Esophagus muscularis mucosa (tissue), 4 donors: Measurements from ENCODE around the gene PTPN1. TPM values are rescaled to one million over a fixed set of nuclear protein-coding genes. Genes with fewer than 3 reads are reported as not detected.
"Not testable (repeated sequence)": the region's sequence is repeated elsewhere in the genome, so short reads cannot be mapped to it uniquely, and the experiment has no call there.

Experiments used
- DNase-seq: peaks from one replicate; pipeline ENCODE4 v3.0.0-alpha.2; 2017; ENCODE audit errors: extremely low spot score
- H3K27ac ChIP-seq, 4 donors: fragments of 200-600 bp; sonication (generic); replicated peaks in 1 of 4; 1 replicate in 3 of 4; 2 replicates in 1 of 4; pipeline ENCODE4 v1.5.1; 2016 to 2019; ENCODE audit warnings: mild to moderate bottlenecking in 1 of 4
- H3K27me3 ChIP-seq, 4 donors: fragments of 200-600 bp; sonication (generic); one replicate each; pipeline versions ENCODE4 v1.5.1 to v1.6.0; 2016 to 2019
- H3K36me3 ChIP-seq, 4 donors: fragments of 200-600 bp; sonication (generic); one replicate each; pipeline ENCODE4 v1.5.1; 2016 to 2019
- H3K4me1 ChIP-seq, 4 donors: fragments of 200-600 bp; sonication (generic); one replicate each; pipeline ENCODE4 v1.5.1; 2016 to 2019
- H3K4me3 ChIP-seq, 4 donors: fragments of 200-600 bp; sonication (generic); 1 replicate in 2 of 4; 2 replicates in 2 of 4; pipeline ENCODE4 v1.5.1; 2016 to 2019; ENCODE audit warnings: mild to moderate bottlenecking in 4 of 4, moderate library complexity in 1 of 4
- H3K9me3 ChIP-seq, 4 donors: fragments of 200-600 bp; sonication (generic); 1 replicate in 3 of 4; 2 replicates in 1 of 4; pipeline ENCODE4 v1.5.1; 2016 to 2019
- EP300 ChIP-seq: sonication (generic); formaldehyde crosslinking; IDR thresholded peaks from one replicate; pipeline ENCODE4 v1.6.1; 2017; ENCODE audit warnings: antibody characterized with exemption
- POLR2A ChIP-seq: fragments of 450-650 bp; IDR thresholded peaks from one replicate; pipeline ENCODE4 v1.6.1; 2017; ENCODE audit warnings: antibody characterized with exemption, moderate library complexity, mild to moderate bottlenecking, low read depth
- POLR2AphosphoS5 ChIP-seq, 2 donors: sonication (generic); formaldehyde crosslinking; IDR thresholded peaks; one replicate each; pipeline ENCODE4 v1.6.1; 2017; ENCODE audit warnings: antibody characterized with exemption in 2 of 2
- WGBS: methylation state at CpG from one replicate; pipeline ENCODE4 v1.1.5; 2018; 5-methylcytosine and 5-hydroxymethylcytosine counted together
- intact Hi-C: fragments of 100-400 bp; cut with DNase I; formaldehyde crosslinking; loops from one replicate; pipeline ENCODE4 v1.15.1; 2023
- total RNA-seq, 4 donors: library from RNA; depleted of rRNA; stranded (reverse); fragments of >200 nt; gene quantifications; one replicate each; pipeline versions ENCODE4 v1.1.0 to v1.2.1, GENCODE V29; 2016
- TF ChIP-seq, protein P1 (sequence below), 3 experiments: fragments of 200-600 bp in 2 of 3; fragments of 450-650 bp in 1 of 3; sonication (generic) in 2 of 3; IDR thresholded peaks; one replicate each; pipeline ENCODE4 v1.5.1; 2017 to 2019; ENCODE audit warnings: antibody characterized with exemption in 3 of 3, mild to moderate bottlenecking in 2 of 3, moderate library complexity in 1 of 3

Gene PTPN1
- total RNA-seq, 4 donors from 2014 or later: 21.2 to 49.0 (median 41.0) TPM

- Histone ChIP-seq H3K27ac (no peak overlapping the region), H3K9me3 (no peaks in the 10 kb centered on the region), H3K27me3 (no peaks in the 10 kb centered on the region), H3K4me1 (peaks cover 32 to 62% (median 54%) of the 10 kb centered on the region in 4 donors), H3K4me3 (no peak overlapping the region), H3K36me3 (peaks cover 0 to 46% (median 34%) of the 10 kb centered on the region in 4 donors)
- no peak for DNase-seq
- intact Hi-C loops: no loop called here
- WGBS: 72% methylated on average over 11 of the region's 11 CpGs
- TF ChIP-seq, protein P1, sequence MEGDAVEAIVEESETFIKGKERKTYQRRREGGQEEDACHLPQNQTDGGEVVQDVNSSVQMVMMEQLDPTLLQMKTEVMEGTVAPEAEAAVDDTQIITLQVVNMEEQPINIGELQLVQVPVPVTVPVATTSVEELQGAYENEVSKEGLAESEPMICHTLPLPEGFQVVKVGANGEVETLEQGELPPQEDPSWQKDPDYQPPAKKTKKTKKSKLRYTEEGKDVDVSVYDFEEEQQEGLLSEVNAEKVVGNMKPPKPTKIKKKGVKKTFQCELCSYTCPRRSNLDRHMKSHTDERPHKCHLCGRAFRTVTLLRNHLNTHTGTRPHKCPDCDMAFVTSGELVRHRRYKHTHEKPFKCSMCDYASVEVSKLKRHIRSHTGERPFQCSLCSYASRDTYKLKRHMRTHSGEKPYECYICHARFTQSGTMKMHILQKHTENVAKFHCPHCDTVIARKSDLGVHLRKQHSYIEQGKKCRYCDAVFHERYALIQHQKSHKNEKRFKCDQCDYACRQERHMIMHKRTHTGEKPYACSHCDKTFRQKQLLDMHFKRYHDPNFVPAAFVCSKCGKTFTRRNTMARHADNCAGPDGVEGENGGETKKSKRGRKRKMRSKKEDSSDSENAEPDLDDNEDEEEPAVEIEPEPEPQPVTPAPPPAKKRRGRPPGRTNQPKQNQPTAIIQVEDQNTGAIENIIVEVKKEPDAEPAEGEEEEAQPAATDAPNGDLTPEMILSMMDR (IDR thresholded peaks at IDR 0.05): no peak
- TF ChIP-seq POLR2A (no peak), POLR2AphosphoS5 (IDR thresholded peaks at IDR 0.05) (no peak), EP300 (no peak)
These were observed 58.4 kb downstream of the PTPN1 start for GRCh38 chr20:50568549-50568942.

GRCh38 chr20:50569487-50569863, 59.3 kb downstream of the PTPN1 start:
- H3K27ac ChIP-seq, DNase-seq, H3K27me3 ChIP-seq, intact Hi-C loops, H3K4me3 ChIP-seq, H3K9me3 ChIP-seq: not testable (repeated sequence)
- Histone ChIP-seq H3K36me3 (peaks cover 5 to 52% (median 40%) of the 10 kb centered on the region in 4 donors), H3K4me1 (peaks cover 38 to 58% (median 57%) of the 10 kb centered on the region in 4 donors)
- WGBS: 100% methylated on average over 5 of the region's 7 CpGs

DNA sequence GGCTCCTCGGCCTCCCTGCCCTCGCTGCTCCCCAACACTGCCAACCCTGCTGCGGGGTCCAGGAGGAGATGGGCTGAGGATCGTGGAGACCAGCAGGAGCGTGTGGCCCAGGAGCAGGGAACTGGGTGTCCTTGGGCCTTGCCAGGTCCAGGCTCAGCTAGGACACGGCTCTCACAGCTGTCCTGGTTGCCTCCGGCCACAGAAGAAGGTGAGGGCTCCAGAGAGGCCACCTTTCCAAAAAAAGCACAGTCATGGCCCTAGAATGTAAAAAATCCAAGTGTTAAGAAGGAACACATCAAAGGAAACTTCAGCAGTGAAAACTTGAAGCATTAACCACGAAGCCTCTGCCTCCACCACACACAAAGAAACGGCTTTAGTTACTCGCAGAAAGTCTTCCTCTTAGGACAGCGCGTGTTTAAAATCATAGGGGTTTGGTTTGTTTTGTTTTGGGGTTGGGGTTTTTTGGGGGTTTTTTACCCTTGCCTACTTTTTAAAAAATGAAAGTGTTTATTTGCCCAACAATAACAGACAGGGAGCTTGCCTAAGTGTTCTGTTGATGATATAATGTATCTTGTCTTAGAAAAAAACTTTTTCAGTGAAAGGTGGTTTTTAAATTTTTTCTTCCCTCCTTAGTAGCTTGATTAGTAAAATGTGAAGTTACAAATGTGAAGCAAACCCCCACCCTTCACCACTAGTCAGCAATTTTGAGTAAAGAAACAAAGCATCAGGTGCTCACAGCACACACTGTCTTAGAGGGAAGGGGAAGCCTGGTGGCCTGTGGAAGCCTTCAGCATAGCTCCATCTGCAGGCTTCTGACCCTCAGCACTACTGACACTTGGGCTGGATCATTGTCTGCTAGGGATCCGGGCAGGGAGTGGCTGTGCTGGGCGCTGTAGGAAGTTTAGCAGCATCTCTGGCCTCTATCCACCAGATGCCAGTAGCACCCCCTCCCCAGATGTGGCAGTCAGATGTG, 60.0 kb downstream of the PTPN1 start:
- H3K9me3 ChIP-seq: no peaks in the 10 kb centered on the region
- peaks cover 11 to 57% (median 44%) of the 10 kb centered on the region in 4 donors for H3K36me3 ChIP-seq
- H3K4me3 ChIP-seq: no peak overlapping the region
- peaks cover 38 to 53% (median 51%) of the 10 kb centered on the region in 4 donors for H3K4me1 ChIP-seq
- intact Hi-C loops: loop anchor here (5.0 kb wide), 1 partner anchor 88 kb away; no protein-coding TSS in a partner anchor
- TF ChIP-seq POLR2A: no peak
- TF ChIP-seq EP300: no peak
- TF ChIP-seq, protein P1 (IDR thresholded peaks at IDR 0.05): peak; percentile 14 to 28 (median 16)
- WGBS: 81% methylated on average over 12 of the region's 14 CpGs
- H3K27ac ChIP-seq: no peak overlapping the region
- H3K27me3 ChIP-seq: no peaks in the 10 kb centered on the region
- no peak for DNase-seq

DNA sequence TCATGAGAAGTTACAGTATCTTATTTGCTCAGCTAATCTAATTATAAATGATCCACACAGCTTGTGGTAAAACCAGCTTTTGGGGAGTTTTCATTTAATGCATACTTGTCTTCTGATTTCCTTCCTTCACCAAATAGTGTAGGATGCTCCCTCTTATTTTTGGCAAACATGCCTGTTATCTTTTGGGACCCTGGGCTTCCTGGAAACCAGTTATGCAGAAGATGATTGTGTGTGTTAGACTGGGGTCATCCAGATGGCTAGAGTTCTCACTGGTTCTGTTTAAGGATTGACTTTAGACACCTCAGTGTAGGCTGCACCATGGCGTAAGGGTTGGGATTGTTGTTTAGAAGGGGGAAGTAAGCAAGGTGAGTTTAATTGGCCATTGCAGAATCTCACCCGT, 61.3 kb downstream of the PTPN1 start:
- Histone ChIP-seq H3K36me3 (peaks cover 14 to 60% (median 48%) of the 10 kb centered on the region in 4 donors), H3K9me3 (no peaks in the 10 kb centered on the region), H3K4me1 (peaks cover 43 to 58% (median 52%) of the 10 kb centered on the region in 4 donors), H3K27me3 (no peaks in the 10 kb centered on the region), H3K4me3 (no peak overlapping the region), H3K27ac (no peak overlapping the region)
- TF ChIP-seq POLR2AphosphoS5 (IDR thresholded peaks at IDR 0.05) (no peak), EP300 (no peak), POLR2A (no peak)
- TF ChIP-seq, protein P1 (IDR thresholded peaks at IDR 0.05): no peak
- DNase-seq: no peak
- intact Hi-C loops: loop anchor here (5.0 kb wide), 1 partner anchor 89 kb away; no protein-coding TSS in a partner anchor
- 91% methylated on average over 2 of the region's 2 CpGs for WGBS
